Upper lobe of left lung (tissue), 6 donors: ENCODE measurements around the gene ATP6V0E1. TPM values are rescaled to one million over a fixed set of nuclear protein-coding genes. Genes with fewer than 3 reads are reported as not detected.
A peak's percentile ranks its signal among the peaks of the same experiment; 100 is the strongest.

Experiments
- ATAC-seq, 2 donors: fragments of 200-7000 bp; cut with Tn5 transposase; one replicate each; pipeline ENCODE4 v1.9.1; 2022; ENCODE audit warnings: mild to moderate bottlenecking in 2 of 2, moderate library complexity in 2 of 2; ENCODE audit not compliant: low FRiP score in 2 of 2
- DNase-seq, 2 donors: peaks; one replicate each; pipeline ENCODE4 v3.0.0-alpha.2; 2019 to 2020
- H3K27ac ChIP-seq, 4 donors: fragments of 200-600 bp; sonication (generic); one replicate each; pipeline ENCODE4 v1.5.1; 2016 to 2019
- H3K27me3 ChIP-seq, 4 donors: fragments of 200-600 bp; sonication (generic); one replicate each; pipeline ENCODE4 v1.5.1; 2017 to 2019
- H3K36me3 ChIP-seq, 4 donors: fragments of 200-600 bp; sonication (generic); one replicate each; pipeline ENCODE4 v1.5.1; 2016 to 2019
- H3K4me1 ChIP-seq, 4 donors: fragments of 200-600 bp; sonication (generic); one replicate each; pipeline ENCODE4 v1.5.1; 2018 to 2019
- H3K4me3 ChIP-seq, 4 donors: fragments of 200-600 bp; sonication (generic); one replicate each; pipeline ENCODE4 v1.5.1; 2017 to 2019; ENCODE audit warnings: mild to moderate bottlenecking in 2 of 4, moderate library complexity in 1 of 4
- H3K9me3 ChIP-seq, 4 donors: fragments of 200-600 bp; sonication (generic); one replicate each; pipeline ENCODE4 v1.5.1; 2018 to 2019
- EP300 ChIP-seq, 4 donors: sonication (generic); formaldehyde crosslinking; IDR thresholded peaks; one replicate each; pipeline ENCODE4 v1.5.1; 2017; ENCODE audit warnings: antibody characterized with exemption in 4 of 4, control low read depth in 2 of 4
- POLR2A ChIP-seq, 4 donors: fragments of 450-650 bp; IDR thresholded peaks; one replicate each; pipeline ENCODE4 v1.5.1; 2016 to 2017; ENCODE audit warnings: antibody characterized with exemption in 4 of 4, mild to moderate bottlenecking in 2 of 4
- POLR2AphosphoS5 ChIP-seq, 2 donors: sonication (generic); formaldehyde crosslinking; IDR thresholded peaks; one replicate each; pipeline ENCODE4 v1.5.1; 2017; ENCODE audit warnings: antibody characterized with exemption in 2 of 2
- WGBS, 2 donors: methylation state at CpG; one replicate each; pipeline ENCODE4 v1.1.5; 2017 to 2018; 5-methylcytosine and 5-hydroxymethylcytosine counted together
- total RNA-seq, 6 donors: library from RNA; depleted of rRNA in 4 of 6; stranded (reverse); fragments of >200 nt in 4 of 6; gene quantifications; one replicate each; pipeline versions ENCODE4 v1.1.0 to v1.2.1, GENCODE V29; 2016 to 2021
- TF ChIP-seq, protein P1 (sequence below), 6 experiments: fragments of 450-650 bp in 4 of 6; fragments of 200-600 bp in 2 of 6; sonication (generic) in 2 of 6; IDR thresholded peaks; one replicate each; pipeline ENCODE4 v1.5.1; 2016 to 2019; ENCODE audit warnings: antibody characterized with exemption in 6 of 6
- donor health status: DM: no; HTN: no; CAD: no; lungs with moderate emphysema.
- donor health status: DM: no; HTN: yes; CAD: no; lungs with severe emphysema.

ATP6V0E1 gene
- total RNA-seq, 6 donors from 2014 or later = 58.7 to 317 (median 198) TPM

DNA sequence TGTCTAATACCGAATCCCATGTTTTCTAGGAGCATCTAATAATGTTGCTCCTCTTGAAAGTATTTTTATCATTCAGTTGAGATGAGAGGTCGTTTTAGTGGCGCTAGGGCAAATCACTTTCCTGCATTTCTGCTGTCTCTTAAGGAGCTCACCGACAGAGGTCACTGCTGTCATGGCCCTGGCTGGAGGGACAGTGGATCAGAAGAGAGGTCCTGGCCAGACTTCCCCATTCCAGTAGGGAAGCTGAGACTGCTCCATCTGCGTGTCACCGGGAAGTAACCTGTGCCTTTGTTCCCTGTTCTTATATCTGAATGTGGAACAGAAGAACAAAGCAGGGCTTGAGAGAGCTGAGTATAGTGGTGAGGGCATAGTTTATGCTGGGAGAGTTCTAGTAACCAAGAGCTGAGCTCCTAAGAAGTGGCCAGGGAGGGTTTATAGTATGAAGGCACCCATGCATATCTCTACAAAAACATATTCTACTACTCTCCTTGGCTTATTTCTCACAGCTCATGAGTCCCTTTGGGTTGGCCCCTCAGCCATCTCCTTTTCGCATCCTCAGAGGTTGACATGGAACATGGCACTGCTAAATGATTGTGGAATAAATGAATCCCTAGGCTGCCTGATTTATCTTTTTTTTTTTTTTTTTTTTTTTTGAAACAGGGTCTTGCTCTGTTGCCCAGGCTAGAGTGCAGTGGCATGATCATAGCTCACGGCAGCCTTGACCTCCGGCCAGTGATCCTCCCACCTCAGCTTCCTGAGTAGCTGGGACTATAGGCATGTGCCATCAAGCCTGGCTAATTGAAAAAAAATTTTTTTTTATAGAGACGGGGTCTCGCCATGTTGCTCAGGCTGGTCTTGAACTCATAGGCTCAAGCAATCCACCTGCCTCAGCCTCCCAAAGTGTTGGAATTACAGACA is 27.2 kb downstream of the ATP6V0E1 start:
- peak; percentile 87 to 88 for ATAC-seq
- no peak overlapping the region for H3K4me3 ChIP-seq
- 63 to 64% methylated on average over 11 of the region's 11 CpGs for WGBS, 2 donors
- peaks cover 52 to 79% (median 63%) of the 10 kb centered on the region in 4 donors for H3K4me1 ChIP-seq
- DNase-seq = peak in 1 of 2 donors; percentile 88
- no peaks in the 10 kb centered on the region for H3K27me3 ChIP-seq
- H3K27ac ChIP-seq = peak overlapping the region; percentile 49 to 83 (median 74)
- H3K9me3 ChIP-seq = no peaks in the 10 kb centered on the region
- TF ChIP-seq, protein P1, sequence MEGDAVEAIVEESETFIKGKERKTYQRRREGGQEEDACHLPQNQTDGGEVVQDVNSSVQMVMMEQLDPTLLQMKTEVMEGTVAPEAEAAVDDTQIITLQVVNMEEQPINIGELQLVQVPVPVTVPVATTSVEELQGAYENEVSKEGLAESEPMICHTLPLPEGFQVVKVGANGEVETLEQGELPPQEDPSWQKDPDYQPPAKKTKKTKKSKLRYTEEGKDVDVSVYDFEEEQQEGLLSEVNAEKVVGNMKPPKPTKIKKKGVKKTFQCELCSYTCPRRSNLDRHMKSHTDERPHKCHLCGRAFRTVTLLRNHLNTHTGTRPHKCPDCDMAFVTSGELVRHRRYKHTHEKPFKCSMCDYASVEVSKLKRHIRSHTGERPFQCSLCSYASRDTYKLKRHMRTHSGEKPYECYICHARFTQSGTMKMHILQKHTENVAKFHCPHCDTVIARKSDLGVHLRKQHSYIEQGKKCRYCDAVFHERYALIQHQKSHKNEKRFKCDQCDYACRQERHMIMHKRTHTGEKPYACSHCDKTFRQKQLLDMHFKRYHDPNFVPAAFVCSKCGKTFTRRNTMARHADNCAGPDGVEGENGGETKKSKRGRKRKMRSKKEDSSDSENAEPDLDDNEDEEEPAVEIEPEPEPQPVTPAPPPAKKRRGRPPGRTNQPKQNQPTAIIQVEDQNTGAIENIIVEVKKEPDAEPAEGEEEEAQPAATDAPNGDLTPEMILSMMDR (IDR thresholded peaks at IDR 0.05) = peak; percentile 17 to 64 (median 46)
- no peak for TF ChIP-seq EP300 (IDR thresholded peaks at IDR 0.05)
- peak in 1 of 4 donors; percentile 35 for TF ChIP-seq POLR2A (IDR thresholded peaks at IDR 0.05)
- TF ChIP-seq POLR2AphosphoS5 (IDR thresholded peaks at IDR 0.05) = peak in 1 of 2 donors; percentile 37
- no peaks in the 10 kb centered on the region for H3K36me3 ChIP-seq

DNA sequence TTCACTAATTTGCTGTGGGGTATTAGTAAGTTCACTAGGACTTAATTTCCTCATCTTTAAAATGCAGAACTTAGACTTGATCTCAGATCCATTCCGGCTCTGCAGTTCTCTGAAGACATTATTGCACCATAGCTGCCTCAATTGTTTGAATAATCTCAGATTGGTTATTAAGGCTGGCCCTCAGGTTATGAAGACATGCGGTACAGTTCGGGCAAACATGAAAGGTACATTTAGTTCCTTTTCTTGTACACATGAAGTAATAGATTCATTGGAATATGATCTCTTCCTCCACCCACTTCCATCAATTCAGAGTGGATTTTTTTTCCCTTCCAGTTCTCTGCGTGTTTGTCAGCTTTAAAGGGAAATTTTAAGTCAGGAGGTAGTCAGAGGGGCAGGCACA is 28.0 kb downstream of the ATP6V0E1 start:
- H3K27me3 ChIP-seq = no peaks in the 10 kb centered on the region
- no peaks in the 10 kb centered on the region for H3K9me3 ChIP-seq
- WGBS, 2 donors = 36 to 38% methylated on average over 4 of the region's 4 CpGs
- TF ChIP-seq POLR2A (IDR thresholded peaks at IDR 0.05) (peak in 1 of 4 donors; percentile 23), EP300 (IDR thresholded peaks at IDR 0.05) (peak in 2 of 4 donors; percentile 58 to 94)
- TF ChIP-seq, protein P1 (IDR thresholded peaks at IDR 0.05) = no peak
- H3K4me1 ChIP-seq = peaks cover 58 to 86% (median 71%) of the 10 kb centered on the region in 4 donors
- H3K36me3 ChIP-seq = no peaks in the 10 kb centered on the region
- ATAC-seq (peak; percentile 59 to 80), DNase-seq (peak in 1 of 2 donors; percentile 40)
- H3K4me3 ChIP-seq = no peak overlapping the region
- peak overlapping the region; percentile 49 to 83 (median 74) for H3K27ac ChIP-seq

DNA sequence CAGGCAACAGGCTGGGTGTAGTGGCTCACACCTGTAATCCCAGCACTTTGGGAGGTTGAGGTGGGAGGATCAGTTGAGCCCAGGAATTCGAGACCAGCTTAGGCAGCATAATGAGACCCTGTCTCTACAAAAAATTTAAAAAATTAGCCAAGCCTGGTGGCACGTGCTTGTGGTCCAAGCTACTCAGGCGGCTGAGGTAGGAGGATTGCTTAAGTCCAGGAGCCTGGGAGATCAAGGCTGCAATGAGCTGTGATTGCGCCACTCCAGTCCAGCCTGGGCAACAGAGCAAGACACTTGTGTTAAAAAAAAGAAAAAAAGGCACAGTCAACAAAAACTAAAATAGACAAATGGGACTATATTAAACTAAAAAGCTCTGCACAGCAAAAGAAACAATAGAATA is 29.3 kb downstream of the ATP6V0E1 start:
- ATAC-seq (no peak), DNase-seq (peak in 1 of 2 donors; percentile 90)
- Histone ChIP-seq H3K36me3 (no peaks in the 10 kb centered on the region), H3K9me3 (no peaks in the 10 kb centered on the region), H3K4me1 (peaks cover 59 to 88% (median 72%) of the 10 kb centered on the region in 4 donors), H3K4me3 (no peak overlapping the region), H3K27ac (peak overlapping the region in 3 of 4 donors; percentile 69 to 83 (median 80)), H3K27me3 (no peaks in the 10 kb centered on the region)
- TF ChIP-seq, protein P1 (IDR thresholded peaks at IDR 0.05) = no peak
- TF ChIP-seq POLR2A (IDR thresholded peaks at IDR 0.05) = no peak
- no peak for TF ChIP-seq POLR2AphosphoS5 (IDR thresholded peaks at IDR 0.05)
- no peak for TF ChIP-seq EP300 (IDR thresholded peaks at IDR 0.05)
- 50 to 54% methylated on average over 4 of the region's 4 CpGs for WGBS, 2 donors

DNA sequence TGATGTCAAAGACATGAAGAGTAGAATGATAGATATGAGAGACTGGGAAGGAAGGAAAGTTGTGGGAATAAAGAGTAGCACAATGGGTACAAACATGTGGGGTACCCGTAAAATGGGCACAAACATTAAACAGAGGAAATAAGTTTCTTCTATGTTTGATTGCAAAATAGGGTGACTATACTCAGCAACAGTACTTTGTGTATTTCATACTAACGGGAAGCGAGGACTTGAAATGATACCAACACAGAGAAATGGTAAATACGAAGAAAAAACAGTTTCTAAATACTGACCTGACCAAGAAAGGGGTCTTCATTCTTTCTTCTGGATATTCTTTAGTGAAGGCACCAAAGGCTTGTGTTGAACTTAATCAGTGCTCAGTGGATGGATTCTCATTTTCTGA is 31.1 kb downstream of the ATP6V0E1 start:
- H3K36me3 ChIP-seq = no peaks in the 10 kb centered on the region
- H3K27ac ChIP-seq = peak overlapping the region; percentile 54 to 86 (median 75)
- H3K27me3 ChIP-seq = no peaks in the 10 kb centered on the region
- no peak overlapping the region for H3K4me3 ChIP-seq
- peaks cover 59 to 83% (median 69%) of the 10 kb centered on the region in 4 donors for H3K4me1 ChIP-seq
- no peak for TF ChIP-seq EP300 (IDR thresholded peaks at IDR 0.05)
- no peak for TF ChIP-seq POLR2A (IDR thresholded peaks at IDR 0.05)
- TF ChIP-seq, protein P1 (IDR thresholded peaks at IDR 0.05) = no peak
- no peak for TF ChIP-seq POLR2AphosphoS5 (IDR thresholded peaks at IDR 0.05)
- no peak for ATAC-seq
- WGBS, 2 donors = 62 to 79% methylated on average over 4 of the region's 4 CpGs
- no peaks in the 10 kb centered on the region for H3K9me3 ChIP-seq
- no peak for DNase-seq
